Measurements from ENCODE around the gene CYP2W1.

The CYP2W1 gene

GRCh38 chr7:992709-993607, 10.0 kb downstream of the CYP2W1 start:
- Histone ChIP-seq H4K8ac (ENCODE audit: low read depth, low read length) (no peak overlapping the region), H3K18ac (ENCODE audit: low read length) (no peak overlapping the region), H2AK5ac (ENCODE audit: low read length) (no peak overlapping the region)

GRCh38 chr7:994592-995308, 11.8 kb downstream of the CYP2W1 start:
- Histone ChIP-seq H3K4me1 (ENCODE audit: control insufficient read depth in 1 of 2, insufficient read depth in 2 of 2, low read length in 2 of 2) (peaks cover 8 to 15% of the 10 kb centered on the region in 2 experiments), H3K9ac (ENCODE audit: low read length) (no peak overlapping the region), H2AK5ac (ENCODE audit: low read length) (no peak overlapping the region), H3K4me3 (ENCODE audit: low read depth, low read length) (no peak overlapping the region), H3K9me3 (ENCODE audit: insufficient read depth, low read depth, low read length) (no peaks in the 10 kb centered on the region), H2BK5ac (ENCODE audit: low read depth, low read length, poor library complexity) (no peak overlapping the region), H2AFZ (ENCODE audit: insufficient read depth, low read length, poor library complexity) (no peak overlapping the region), H3K27ac (ENCODE audit: low read depth, low read length) (no peak overlapping the region), H2BK12ac (ENCODE audit: low read length) (no peak overlapping the region), H3K18ac (ENCODE audit: low read length) (no peak overlapping the region), H3K4ac (ENCODE audit: low read depth, low read length) (no peak overlapping the region), H4K12ac (ENCODE audit: low read depth, low read length) (no peak overlapping the region), H3K23ac (ENCODE audit: low read length) (no peak overlapping the region), H3K79me1 (ENCODE audit: low read length) (no peaks in the 10 kb centered on the region), H3K14ac (ENCODE audit: low read length) (no peak overlapping the region), H3K36me3 (ENCODE audit: control insufficient read depth in 1 of 2, insufficient read depth in 2 of 2, low read length in 2 of 2) (peaks cover 8 to 12% of the 10 kb centered on the region in 2 experiments), H3K4me2 (ENCODE audit: low read length) (no peak overlapping the region), H4K8ac (ENCODE audit: low read depth, low read length) (no peak overlapping the region), H4K91ac (ENCODE audit: low read depth, low read length) (no peak overlapping the region), H2BK120ac (ENCODE audit: insufficient read depth, low read length, poor library complexity) (no peak overlapping the region), H3K79me2 (ENCODE audit: control insufficient read depth, insufficient read depth, low read length, poor library complexity) (no peaks in the 10 kb centered on the region), H3K27me3 (ENCODE audit: insufficient read depth, low read length) (no peaks in the 10 kb centered on the region)
- WGBS (ENCODE audit: extremely low coverage, insufficient coverage, insufficient read length), result no CpG with 5 or more reads among the region's 28 CpGs
- no peak for DNase-seq

More at GRCh38 chr7:992709-993607, 10.0 kb downstream of the CYP2W1 start:
- Histone ChIP-seq H2BK12ac (ENCODE audit: low read length) (no peak overlapping the region), H3K9ac (ENCODE audit: low read length) (no peak overlapping the region), H3K79me1 (ENCODE audit: low read length) (no peaks in the 10 kb centered on the region), H3K4me2 (ENCODE audit: low read length) (no peak overlapping the region), H3K36me3 (ENCODE audit: control insufficient read depth in 1 of 2, insufficient read depth in 2 of 2, low read length in 2 of 2) (peaks cover 8 to 12% of the 10 kb centered on the region in 2 experiments), H2BK5ac (ENCODE audit: low read depth, low read length, poor library complexity) (no peak overlapping the region), H3K27me3 (ENCODE audit: insufficient read depth, low read length) (no peaks in the 10 kb centered on the region), H3K23ac (ENCODE audit: low read length) (no peak overlapping the region), H4K91ac (ENCODE audit: low read depth, low read length) (peak overlapping the region; percentile 8), H3K79me2 (ENCODE audit: control insufficient read depth, insufficient read depth, low read length, poor library complexity) (no peaks in the 10 kb centered on the region), H3K9me3 (ENCODE audit: insufficient read depth, low read depth, low read length) (no peaks in the 10 kb centered on the region), H4K12ac (ENCODE audit: low read depth, low read length) (no peak overlapping the region), H2AFZ (ENCODE audit: insufficient read depth, low read length, poor library complexity) (no peak overlapping the region), H2BK120ac (ENCODE audit: insufficient read depth, low read length, poor library complexity) (no peak overlapping the region), H3K4me3 (ENCODE audit: low read depth, low read length) (no peak overlapping the region), H3K4me1 (ENCODE audit: control insufficient read depth in 1 of 2, insufficient read depth in 2 of 2, low read length in 2 of 2) (peaks cover 8 to 11% of the 10 kb centered on the region in 2 experiments), H3K14ac (ENCODE audit: low read length) (no peak overlapping the region), H3K27ac (ENCODE audit: low read depth, low read length) (no peak overlapping the region), H3K4ac (ENCODE audit: low read depth, low read length) (no peak overlapping the region)
- no CpG with 5 or more reads among the region's 34 CpGs for WGBS (ENCODE audit: extremely low coverage, insufficient coverage, insufficient read length)
- DNase-seq, result peak; percentile 96

GRCh38 chr7:995571-995970, 12.6 kb downstream of the CYP2W1 start:
- H4K91ac ChIP-seq (ENCODE audit: low read depth, low read length), result peak overlapping the region; percentile 20
- peaks cover 8 to 12% of the 10 kb centered on the region in 2 experiments for H3K36me3 ChIP-seq (ENCODE audit: control insufficient read depth in 1 of 2, insufficient read depth in 2 of 2, low read length in 2 of 2)
- no peak overlapping the region for H3K18ac ChIP-seq (ENCODE audit: low read length)
- no peak overlapping the region for H3K14ac ChIP-seq (ENCODE audit: low read length)
- no peaks in the 10 kb centered on the region for H3K79me1 ChIP-seq (ENCODE audit: low read length)
- H3K27ac ChIP-seq (ENCODE audit: low read depth, low read length), result no peak overlapping the region
- DNase-seq, result no peak
- H3K27me3 ChIP-seq (ENCODE audit: insufficient read depth, low read length), result no peaks in the 10 kb centered on the region
- H3K9ac ChIP-seq (ENCODE audit: low read length), result no peak overlapping the region
- H3K9me3 ChIP-seq (ENCODE audit: insufficient read depth, low read depth, low read length), result peaks cover 2% of the 10 kb centered on the region
- H3K79me2 ChIP-seq (ENCODE audit: control insufficient read depth, insufficient read depth, low read length, poor library complexity), result no peaks in the 10 kb centered on the region
- H2BK12ac ChIP-seq (ENCODE audit: low read length), result no peak overlapping the region
- WGBS (ENCODE audit: extremely low coverage, insufficient coverage, insufficient read length), result no CpG with 5 or more reads among the region's 14 CpGs
- H3K23ac ChIP-seq (ENCODE audit: low read length), result no peak overlapping the region
- H4K8ac ChIP-seq (ENCODE audit: low read depth, low read length), result no peak overlapping the region
- no peak overlapping the region for H3K4me3 ChIP-seq (ENCODE audit: low read depth, low read length)
- no peak overlapping the region for H3K4ac ChIP-seq (ENCODE audit: low read depth, low read length)
- no peak overlapping the region for H2BK120ac ChIP-seq (ENCODE audit: insufficient read depth, low read length, poor library complexity)
- H3K4me1 ChIP-seq (ENCODE audit: control insufficient read depth in 1 of 2, insufficient read depth in 2 of 2, low read length in 2 of 2), result peaks cover 8 to 15% of the 10 kb centered on the region in 2 experiments
- no peak overlapping the region for H2AFZ ChIP-seq (ENCODE audit: insufficient read depth, low read length, poor library complexity)
- no peak overlapping the region for H2AK5ac ChIP-seq (ENCODE audit: low read length)
- no peak overlapping the region for H3K4me2 ChIP-seq (ENCODE audit: low read length)
- peak overlapping the region; percentile 22 for H4K12ac ChIP-seq (ENCODE audit: low read depth, low read length)
- no peak overlapping the region for H2BK5ac ChIP-seq (ENCODE audit: low read depth, low read length, poor library complexity)

GRCh38 chr7:996079-996872, 13.3 kb downstream of the CYP2W1 start:
- DNase-seq, result peak in 1 of 2 donors; percentile 42
- Histone ChIP-seq H4K91ac (ENCODE audit: low read depth, low read length) (peak overlapping the region; percentile 17), H3K4me1 (ENCODE audit: control insufficient read depth in 1 of 2, insufficient read depth in 2 of 2, low read length in 2 of 2) (peaks cover 8 to 15% of the 10 kb centered on the region in 2 experiments), H3K9me3 (ENCODE audit: insufficient read depth, low read depth, low read length) (peaks cover 2% of the 10 kb centered on the region), H4K8ac (ENCODE audit: low read depth, low read length) (no peak overlapping the region), H3K36me3 (ENCODE audit: control insufficient read depth in 1 of 2, insufficient read depth in 2 of 2, low read length in 2 of 2) (peaks cover 8 to 12% of the 10 kb centered on the region in 2 experiments), H3K9ac (ENCODE audit: low read length) (no peak overlapping the region), H2BK5ac (ENCODE audit: low read depth, low read length, poor library complexity) (no peak overlapping the region), H3K18ac (ENCODE audit: low read length) (no peak overlapping the region), H3K27ac (ENCODE audit: low read depth, low read length) (no peak overlapping the region), H3K4me2 (ENCODE audit: low read length) (no peak overlapping the region), H3K79me1 (ENCODE audit: low read length) (no peaks in the 10 kb centered on the region), H3K27me3 (ENCODE audit: insufficient read depth, low read length) (no peaks in the 10 kb centered on the region), H3K14ac (ENCODE audit: low read length) (no peak overlapping the region), H2BK120ac (ENCODE audit: insufficient read depth, low read length, poor library complexity) (no peak overlapping the region), H4K12ac (ENCODE audit: low read depth, low read length) (no peak overlapping the region), H2AK5ac (ENCODE audit: low read length) (no peak overlapping the region), H2BK12ac (ENCODE audit: low read length) (no peak overlapping the region), H3K4me3 (ENCODE audit: low read depth, low read length) (no peak overlapping the region), H3K23ac (ENCODE audit: low read length) (no peak overlapping the region), H3K79me2 (ENCODE audit: control insufficient read depth, insufficient read depth, low read length, poor library complexity) (no peaks in the 10 kb centered on the region), H2AFZ (ENCODE audit: insufficient read depth, low read length, poor library complexity) (no peak overlapping the region), H3K4ac (ENCODE audit: low read depth, low read length) (no peak overlapping the region)
- no CpG with 5 or more reads among the region's 38 CpGs for WGBS (ENCODE audit: extremely low coverage, insufficient coverage, insufficient read length)
